ENCODE measurements around the gene DNAL4. TPM values are rescaled to one million over a fixed set of nuclear protein-coding genes. Genes with fewer than 3 reads are reported as not detected.

Gene DNAL4
- total RNA-seq, 2 experiments from 2014 or later, result 5.5 to 6.0 TPM

DNA sequence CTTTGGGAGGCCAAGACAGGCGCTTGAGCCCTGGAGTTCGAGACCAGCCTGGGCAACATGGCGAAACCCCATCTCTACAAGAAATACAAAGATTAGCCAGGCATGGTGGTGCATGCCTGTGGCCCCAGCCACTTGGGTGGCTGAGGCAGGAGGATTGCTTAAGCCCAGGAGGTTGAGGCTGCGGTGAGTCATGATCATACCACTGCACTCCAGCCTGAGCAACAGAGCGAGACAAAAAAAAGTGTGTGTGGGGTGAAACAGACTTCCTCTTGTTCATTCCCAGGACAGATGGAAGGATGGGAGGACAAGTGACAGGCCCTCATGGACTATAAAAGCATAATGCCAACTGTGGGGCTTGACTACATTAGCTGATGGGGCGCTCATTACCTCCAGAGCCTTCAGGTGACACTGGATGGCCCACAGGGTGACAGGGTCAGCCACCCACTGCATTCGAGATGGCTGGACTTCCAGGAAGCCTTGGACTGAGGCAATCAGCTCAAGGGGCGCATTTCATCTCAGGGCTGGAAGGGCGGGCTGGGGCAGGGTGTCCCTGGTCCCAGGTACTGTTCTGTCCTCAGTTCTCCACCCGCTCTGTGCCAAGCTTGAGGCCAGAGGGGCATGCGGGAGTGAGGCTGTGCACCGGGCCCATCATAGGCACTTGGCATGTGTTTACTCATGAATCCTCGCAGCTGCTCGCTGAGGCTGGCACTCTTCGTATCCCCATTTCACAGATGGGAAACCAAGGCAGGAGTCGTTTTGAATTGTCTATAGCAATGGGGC lies 37.4 kb upstream of the DNAL4 start:
- Mint-ChIP-seq H3K9me3 (no peaks in the 10 kb centered on the region), H3K4me1 (ENCODE audit: low read depth) (no peaks in the 10 kb centered on the region), H3K4me3 (no peak overlapping the region), H3K36me3 (ENCODE audit: low read depth) (no peaks in the 10 kb centered on the region), H3K27me3 (no peaks in the 10 kb centered on the region), H3K27ac (no peak overlapping the region)
- CTCF ChIA-PET, result no interaction called here
- TF ChIP-seq, protein P1, sequence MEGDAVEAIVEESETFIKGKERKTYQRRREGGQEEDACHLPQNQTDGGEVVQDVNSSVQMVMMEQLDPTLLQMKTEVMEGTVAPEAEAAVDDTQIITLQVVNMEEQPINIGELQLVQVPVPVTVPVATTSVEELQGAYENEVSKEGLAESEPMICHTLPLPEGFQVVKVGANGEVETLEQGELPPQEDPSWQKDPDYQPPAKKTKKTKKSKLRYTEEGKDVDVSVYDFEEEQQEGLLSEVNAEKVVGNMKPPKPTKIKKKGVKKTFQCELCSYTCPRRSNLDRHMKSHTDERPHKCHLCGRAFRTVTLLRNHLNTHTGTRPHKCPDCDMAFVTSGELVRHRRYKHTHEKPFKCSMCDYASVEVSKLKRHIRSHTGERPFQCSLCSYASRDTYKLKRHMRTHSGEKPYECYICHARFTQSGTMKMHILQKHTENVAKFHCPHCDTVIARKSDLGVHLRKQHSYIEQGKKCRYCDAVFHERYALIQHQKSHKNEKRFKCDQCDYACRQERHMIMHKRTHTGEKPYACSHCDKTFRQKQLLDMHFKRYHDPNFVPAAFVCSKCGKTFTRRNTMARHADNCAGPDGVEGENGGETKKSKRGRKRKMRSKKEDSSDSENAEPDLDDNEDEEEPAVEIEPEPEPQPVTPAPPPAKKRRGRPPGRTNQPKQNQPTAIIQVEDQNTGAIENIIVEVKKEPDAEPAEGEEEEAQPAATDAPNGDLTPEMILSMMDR (IDR thresholded peaks at IDR 0.05), result no peak
- DNase-seq (no peak), ATAC-seq (no peak)
- POLR2A ChIA-PET, result no interaction called here
- intact Hi-C loops (cut with micrococcal nuclease), result no loop called here

DNA sequence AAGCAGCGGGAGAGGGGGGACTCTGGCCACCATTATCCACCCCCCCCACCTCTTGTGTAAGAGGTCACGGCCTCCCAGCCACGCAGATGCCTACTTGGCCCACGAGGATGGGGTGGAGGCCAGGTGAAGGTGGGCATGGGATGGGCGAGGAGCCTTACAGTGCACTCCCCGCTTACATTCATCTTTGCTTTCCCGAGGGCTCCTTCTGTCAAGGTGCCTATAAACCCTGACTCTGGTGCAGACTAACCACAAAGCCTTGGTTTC lies 36.8 kb upstream of the DNAL4 start:
- Mint-ChIP-seq H3K36me3 (ENCODE audit: low read depth) (no peaks in the 10 kb centered on the region), H3K4me3 (no peak overlapping the region), H3K27me3 (no peaks in the 10 kb centered on the region), H3K4me1 (ENCODE audit: low read depth) (no peaks in the 10 kb centered on the region), H3K9me3 (no peaks in the 10 kb centered on the region), H3K27ac (no peak overlapping the region)
- no peak for ATAC-seq
- ChIA-PET CTCF (no interaction called here), POLR2A (no interaction called here)
- TF ChIP-seq, protein P1 (IDR thresholded peaks at IDR 0.05), result no peak
- no peak for DNase-seq
- intact Hi-C loops (cut with micrococcal nuclease), result no loop called here

DNA sequence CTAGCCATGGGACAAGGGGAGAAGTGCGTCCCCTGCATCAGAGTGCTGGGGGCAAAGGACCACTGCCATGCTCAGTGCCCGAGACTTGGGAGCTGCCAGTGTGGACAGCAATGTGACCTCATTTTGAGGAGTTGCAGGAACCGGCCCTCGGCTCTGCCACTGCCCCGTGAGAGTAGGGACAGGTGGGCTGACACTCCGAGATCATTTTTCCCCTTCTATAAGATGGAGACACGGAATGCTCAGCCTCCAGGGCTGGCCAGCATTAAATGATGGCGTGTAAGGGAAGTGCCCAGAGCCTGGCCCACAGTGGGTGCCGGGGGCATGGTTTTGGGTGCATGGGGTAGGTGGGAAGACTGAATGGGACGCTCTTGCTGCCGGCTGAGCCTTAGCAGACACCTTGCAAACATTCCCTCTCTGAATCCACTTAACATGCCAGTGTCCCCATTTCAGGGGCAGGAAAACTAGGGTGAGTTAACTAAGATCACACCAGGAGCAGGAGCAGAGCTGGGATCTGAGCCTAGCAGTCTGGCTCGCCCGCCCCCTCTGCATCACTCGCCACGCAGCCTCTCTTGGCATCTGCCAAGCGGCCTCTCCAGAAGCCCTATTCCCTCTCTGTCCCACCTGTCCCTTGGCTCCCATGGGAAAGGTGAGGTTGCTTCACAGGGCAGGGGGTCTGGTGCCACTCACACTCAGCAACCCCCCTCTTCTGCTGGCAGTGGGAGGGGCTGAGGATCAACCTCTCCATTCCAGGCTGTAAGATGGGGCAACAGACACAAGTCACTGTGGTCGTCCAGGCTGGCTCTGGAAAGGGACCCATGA lies 36.3 kb upstream of the DNAL4 start:
- TF ChIP-seq, protein P1 (IDR thresholded peaks at IDR 0.05), result no peak
- H3K4me1 Mint-ChIP-seq (ENCODE audit: low read depth), result no peaks in the 10 kb centered on the region
- no peak for DNase-seq
- intact Hi-C loops (cut with micrococcal nuclease), result no loop called here
- no peak for ATAC-seq
- CTCF ChIA-PET, result no interaction called here
- no peaks in the 10 kb centered on the region for H3K27me3 Mint-ChIP-seq
- no peak overlapping the region for H3K4me3 Mint-ChIP-seq
- POLR2A ChIA-PET, result no interaction called here
- no peaks in the 10 kb centered on the region for H3K36me3 Mint-ChIP-seq (ENCODE audit: low read depth)
- no peaks in the 10 kb centered on the region for H3K9me3 Mint-ChIP-seq
- H3K27ac Mint-ChIP-seq, result no peak overlapping the region

DNA sequence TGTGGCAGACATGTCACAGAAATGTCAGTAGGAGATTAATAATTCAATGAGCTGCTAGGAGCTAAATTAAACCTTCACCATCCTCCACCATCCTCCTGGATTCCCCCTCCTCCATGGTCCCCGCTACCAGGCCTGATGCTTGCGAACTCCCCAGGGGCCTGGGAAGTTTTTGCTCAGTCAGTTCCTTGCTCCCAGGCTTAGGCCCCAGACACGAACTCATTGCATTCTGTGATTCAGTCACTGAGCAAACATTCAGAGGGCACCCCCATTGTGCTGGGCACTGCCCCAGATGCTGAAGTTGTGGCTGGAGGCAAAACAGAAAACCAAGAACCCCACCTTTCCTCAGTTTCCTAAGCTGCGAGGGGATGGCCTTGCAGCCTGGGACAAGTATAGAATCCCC lies 35.5 kb upstream of the DNAL4 start:
- TF ChIP-seq, protein P1 (IDR thresholded peaks at IDR 0.05), result no peak
- CTCF ChIA-PET, result no interaction called here
- POLR2A ChIA-PET, result interaction anchor here (0.6 to 1.2 kb wide), 2 partner anchors 10 to 15 kb away, joined by 3 read pairs; partner anchors contain the start of gene NPTXR
- Mint-ChIP-seq H3K36me3 (ENCODE audit: low read depth) (no peaks in the 10 kb centered on the region), H3K27me3 (no peaks in the 10 kb centered on the region), H3K9me3 (no peaks in the 10 kb centered on the region), H3K27ac (no peak overlapping the region), H3K4me3 (no peak overlapping the region), H3K4me1 (ENCODE audit: low read depth) (no peaks in the 10 kb centered on the region)
- intact Hi-C loops (cut with micrococcal nuclease), result no loop called here
- ATAC-seq (no peak), DNase-seq (no peak)

DNA sequence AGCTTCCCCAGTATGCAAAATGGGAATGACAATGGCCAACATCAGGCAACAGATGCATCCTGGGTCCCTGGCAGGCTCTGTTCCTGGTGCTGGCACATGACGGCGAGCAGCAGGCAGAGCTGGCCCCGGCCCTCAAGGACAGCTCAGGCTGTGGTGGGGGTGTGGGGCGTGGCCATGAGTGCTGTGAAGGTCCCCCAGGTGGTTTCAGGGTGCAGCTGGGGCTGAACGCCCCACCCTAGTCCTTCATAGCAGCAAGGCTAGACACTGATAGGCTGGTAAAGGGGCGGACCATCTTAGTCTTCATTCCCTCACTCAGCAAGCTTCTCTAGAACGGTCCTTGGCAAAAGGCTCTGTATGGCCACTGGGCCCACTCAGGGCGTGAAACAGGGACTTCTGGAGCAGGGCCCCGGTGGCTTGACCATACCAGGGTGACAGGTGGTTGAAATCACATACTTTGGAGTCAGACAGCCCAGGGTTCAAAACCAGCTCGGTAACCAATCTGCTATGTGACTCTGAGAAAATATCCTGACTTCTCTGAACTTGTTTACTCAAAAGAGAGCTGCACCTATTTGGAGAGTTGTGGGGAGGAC lies 34.8 kb upstream of the DNAL4 start:
- ChIA-PET CTCF (no interaction called here), POLR2A (interaction anchor here (0.6 to 1.2 kb wide), 2 partner anchors 10 to 15 kb away, joined by 3 read pairs; partner anchors contain the start of gene NPTXR)
- Mint-ChIP-seq H3K27ac (no peak overlapping the region), H3K9me3 (no peaks in the 10 kb centered on the region), H3K36me3 (ENCODE audit: low read depth) (no peaks in the 10 kb centered on the region), H3K4me3 (no peak overlapping the region), H3K4me1 (ENCODE audit: low read depth) (no peaks in the 10 kb centered on the region), H3K27me3 (no peaks in the 10 kb centered on the region)
- ATAC-seq (no peak), DNase-seq (no peak)
- intact Hi-C loops (cut with micrococcal nuclease), result no loop called here
- TF ChIP-seq, protein P1 (IDR thresholded peaks at IDR 0.05), result no peak

Data from activated CD8-positive, alpha-beta T cell treated with anti-CD3 and anti-CD28 coated beads for 36 hours (primary cell).